Neural progenitor cell (in vitro differentiated cells): ENCODE results near the gene GABARAP.

Experiments
- CTCF ChIP-seq: fragments of 200-600 bp; sonication (generic); IDR thresholded peaks from 2 replicates; pipeline ENCODE4 v1.5.1; 2017; ENCODE audit warnings: antibody characterized with exemption, mild to moderate bottlenecking
- EZH2 ChIP-seq: fragments of 200-600 bp; sonication (generic); IDR thresholded peaks from 2 replicates; pipeline ENCODE4 v1.6.1; 2017; ENCODE audit warnings: antibody characterized with exemption, mild to moderate bottlenecking, moderate library complexity

- TF ChIP-seq CTCF (no peak), EZH2 (no peak)
These were observed 23.5 kb downstream of the GABARAP start for GRCh38 chr17:7218758-7219157.
